PFSK-1 (cell line): ENCODE measurements around the gene MAFG.

Source experiments
- FOXP2 ChIP-seq: optimal IDR thresholded peaks from 2 replicates; pipeline ENCODE3; 2011; ENCODE audit warnings: borderline replicate concordance, control low read depth, inconsistent platforms; ENCODE audit not compliant: insufficient read depth; ENCODE audit errors: extremely low read length, extremely low read depth
- POLR2AphosphoS5 ChIP-seq: IDR thresholded peaks from 2 replicates; pipeline ENCODE4 v1.6.1; 2012; ENCODE audit warnings: low read depth, mild to moderate bottlenecking, control low read depth, low read length, moderate library complexity
- SIN3A ChIP-seq: IDR thresholded peaks from 2 replicates; pipeline ENCODE4 v1.6.1; 2012; ENCODE audit warnings: mild to moderate bottlenecking, low read length, moderate library complexity, borderline replicate concordance; ENCODE audit not compliant: insufficient read depth
- TAF1 ChIP-seq: IDR thresholded peaks from 2 replicates; pipeline ENCODE4 v1.6.1; 2012; ENCODE audit warnings: low read length, control low read depth, borderline replicate concordance; ENCODE audit not compliant: insufficient read depth

GRCh38 chr17:81922566-81923301, 4.8 kb downstream of the MAFG start:
- no peak for TF ChIP-seq POLR2AphosphoS5
- TF ChIP-seq SIN3A, result no peak
- no peak for TF ChIP-seq TAF1
- no peak for TF ChIP-seq FOXP2
